Activated CD4-positive, alpha-beta T cell treated with anti-CD3 and anti-CD28 coated beads, Interleukin-2, amount 10 ng/mL, durations not matched to agents 24 days and 14 days (primary cell): Measurements from ENCODE around the gene QRFPR. TPM values are rescaled to one million over a fixed set of nuclear protein-coding genes. Genes with fewer than 3 reads are reported as not detected.

Experiments used
- total RNA-seq: library from RNA; stranded (reverse); gene quantifications from 2 replicates; pipeline ENCODE4 v1.2.3, GENCODE V29; 2022

The QRFPR gene
- total RNA-seq, 1 donor from 2014 or later = not detected

Other genes with a start within 250 kb of the QRFPR start
- gene TNIP3, start 216.7 kb downstream of the QRFPR start, total RNA-seq = 18.9 and 20.9 TPM in 2 replicates